Kidney tubule cell (primary cell): ENCODE results near the gene SERPING1.

Source experiments
- DNase-seq: peaks from one replicate; pipeline ENCODE4 v3.0.0-alpha.2; 2018; ENCODE audit warnings: low spot score

Gene SERPING1

DNA sequence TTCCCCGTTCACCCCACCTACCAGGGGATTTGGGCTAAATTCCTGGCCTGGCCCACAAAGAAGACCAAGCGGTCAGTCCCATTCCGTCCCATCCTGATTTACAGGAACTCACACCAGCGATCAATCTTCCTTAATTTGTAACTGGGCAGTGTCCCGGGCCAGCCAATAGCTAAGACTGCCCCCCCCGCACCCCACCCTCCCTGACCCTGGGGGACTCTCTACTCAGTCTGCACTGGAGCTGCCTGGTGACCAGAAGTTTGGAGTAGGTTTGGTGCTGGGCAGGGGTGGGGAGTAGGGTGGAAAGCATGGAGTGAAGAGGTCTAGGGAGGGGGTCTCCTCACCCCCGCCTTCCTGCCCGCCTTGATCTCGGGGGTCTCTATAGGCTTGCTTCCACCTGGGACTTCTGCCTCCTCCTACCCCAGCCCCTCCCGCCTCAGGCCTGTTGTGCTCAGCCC is at the start of gene SERPING1:
TSS of gene SERPING1 (plus strand) at position 225 of the 455 bp plus-strand sequence. CDS start 586 bp downstream, outside the sequence.
- no peak for DNase-seq

- DNase-seq = no peak
Observed at GRCh38 chr11:57547854-57548377, 49.6 kb upstream of the SERPING1 start.

- no peak for DNase-seq
Observed at GRCh38 chr11:57549983-57550382, 47.5 kb upstream of the SERPING1 start.

DNA sequence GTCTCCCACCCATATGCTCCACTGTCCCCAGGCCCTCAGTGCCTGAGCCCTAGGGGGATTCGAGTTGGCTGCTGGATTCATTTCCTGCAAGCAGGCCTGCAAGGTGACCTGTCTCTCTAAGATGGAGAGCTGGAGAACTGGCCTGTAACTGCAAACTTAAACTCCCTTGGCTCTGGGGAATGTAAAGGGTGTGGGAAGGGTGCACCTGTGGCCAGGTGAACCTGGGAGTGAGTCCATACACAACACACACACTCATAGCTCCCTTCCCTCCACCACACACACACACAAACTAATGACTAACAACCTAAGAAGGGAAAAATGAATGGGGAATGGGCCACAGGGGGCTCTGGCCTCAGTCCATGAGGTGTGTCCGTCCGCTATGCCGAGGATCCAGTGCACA is 45.5 kb upstream of the SERPING1 start:
- no peak for DNase-seq

DNA sequence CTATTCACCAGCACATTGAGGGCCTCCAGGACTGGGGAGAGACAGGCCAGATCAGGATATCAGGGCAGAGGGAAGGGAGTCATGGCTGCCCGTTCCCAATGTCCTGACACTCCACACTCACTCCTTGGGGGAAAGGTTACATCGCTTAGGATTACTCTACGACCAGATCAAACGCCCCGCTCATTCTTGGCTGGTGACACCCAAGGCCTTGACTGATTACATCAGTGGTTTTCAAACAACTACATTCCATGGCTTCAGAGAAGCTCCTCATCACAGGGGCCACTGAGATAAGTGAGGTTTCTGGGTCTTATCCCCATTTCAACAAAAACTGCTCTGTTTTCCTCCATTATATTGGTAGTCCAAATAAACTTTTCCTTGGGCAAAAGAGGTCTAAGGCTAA is 45.0 kb upstream of the SERPING1 start:
- DNase-seq = no peak

GRCh38 chr11:57555393-57555792 is 42.1 kb upstream of the SERPING1 start:
- no peak for DNase-seq

DNA sequence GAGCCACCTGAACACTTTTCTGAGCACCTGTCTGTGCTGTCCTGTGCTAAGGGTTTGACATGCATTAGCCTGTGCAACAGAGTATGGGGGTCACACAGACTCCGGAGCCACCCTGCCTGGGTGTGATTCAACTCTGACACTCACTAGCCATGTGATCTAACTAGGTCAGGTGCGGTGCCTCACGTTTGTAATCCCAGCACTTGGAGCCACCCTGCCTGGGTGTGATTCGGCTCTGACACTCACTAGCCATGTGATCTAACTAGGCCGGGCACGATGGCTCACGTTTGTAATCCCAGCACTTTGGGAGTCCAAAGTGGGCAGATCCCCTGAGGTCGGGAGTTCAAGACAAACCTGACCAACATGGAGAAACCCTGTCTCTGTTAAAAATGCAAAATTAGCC is 41.4 kb upstream of the SERPING1 start:
- DNase-seq = no peak

- no peak for DNase-seq
Observed at GRCh38 chr11:57560146-57560545, 37.3 kb upstream of the SERPING1 start.

GRCh38 chr11:57562596-57562995 is 34.9 kb upstream of the SERPING1 start:
- no peak for DNase-seq

DNA sequence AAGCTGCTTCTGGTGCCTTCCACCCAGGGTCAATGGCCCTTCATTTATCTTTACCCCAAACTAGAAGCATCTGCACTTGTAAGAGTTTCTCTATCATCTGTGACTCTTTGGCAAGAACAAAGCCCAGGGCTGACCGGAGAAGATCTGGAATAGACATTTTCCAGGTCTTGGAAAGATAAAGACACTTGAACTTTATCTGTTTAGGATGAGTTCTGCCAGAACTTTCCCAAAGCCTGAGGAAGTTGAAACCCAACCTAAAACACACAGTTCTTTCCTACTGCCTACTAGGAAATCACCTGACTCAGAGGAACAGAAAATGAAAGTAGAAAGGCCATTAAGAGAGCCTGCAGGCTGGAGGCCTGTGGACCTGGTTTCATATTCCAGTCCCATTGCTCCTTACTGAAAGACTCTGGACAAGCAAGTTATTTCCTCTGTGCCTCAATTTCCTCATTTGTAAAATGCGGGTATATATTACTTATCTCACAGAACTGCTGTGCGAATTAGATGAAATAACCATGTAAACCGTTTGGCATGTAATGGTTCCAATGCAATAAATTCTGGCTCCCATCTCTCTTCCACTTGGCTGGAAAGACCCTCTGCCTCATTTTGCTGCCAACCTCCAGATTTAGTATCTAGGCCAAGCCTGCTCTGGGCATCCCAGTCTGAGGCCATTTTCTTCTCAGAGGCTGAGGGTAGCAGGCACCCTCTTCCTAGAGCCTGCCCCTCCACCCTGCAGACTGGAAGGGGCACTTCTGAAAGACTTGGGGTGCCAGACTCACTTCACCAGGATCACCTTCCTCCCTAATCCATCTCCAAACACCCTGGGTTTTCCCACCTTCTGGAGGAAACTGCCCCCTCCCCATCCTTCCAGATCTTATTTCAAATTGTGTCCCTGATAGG is 31.2 kb upstream of the SERPING1 start:
- DNase-seq = peak; percentile 56

DNA sequence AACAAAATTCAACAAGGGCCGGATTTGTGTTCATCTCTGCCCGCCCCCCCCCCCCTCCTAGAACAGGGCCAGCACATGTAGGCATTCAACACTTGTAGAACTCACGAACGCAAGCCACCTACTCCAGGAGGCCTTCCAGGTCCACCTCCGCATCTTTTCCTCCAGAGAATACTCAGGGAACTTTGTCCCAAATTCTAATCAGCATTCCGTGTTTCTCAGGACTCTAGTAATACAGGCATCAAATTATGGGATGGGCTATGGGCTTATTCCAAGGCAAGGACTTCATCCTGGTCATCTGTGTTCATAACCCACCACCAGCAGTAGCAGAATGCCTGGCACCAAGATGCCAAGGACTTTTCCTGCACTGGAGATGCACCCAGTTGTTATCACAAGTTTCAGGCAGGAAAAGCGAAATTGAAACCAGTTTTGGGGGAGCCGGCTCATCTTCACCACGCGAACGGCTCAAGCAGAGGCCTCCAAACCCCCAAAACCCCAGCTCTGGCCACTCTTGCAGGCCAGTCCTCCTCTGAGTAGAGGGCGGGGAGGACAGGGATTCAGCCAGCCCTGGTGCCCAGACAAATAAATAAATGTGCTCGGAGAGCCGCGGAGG is 30.5 kb upstream of the SERPING1 start:
- peak; percentile 14 for DNase-seq

DNA sequence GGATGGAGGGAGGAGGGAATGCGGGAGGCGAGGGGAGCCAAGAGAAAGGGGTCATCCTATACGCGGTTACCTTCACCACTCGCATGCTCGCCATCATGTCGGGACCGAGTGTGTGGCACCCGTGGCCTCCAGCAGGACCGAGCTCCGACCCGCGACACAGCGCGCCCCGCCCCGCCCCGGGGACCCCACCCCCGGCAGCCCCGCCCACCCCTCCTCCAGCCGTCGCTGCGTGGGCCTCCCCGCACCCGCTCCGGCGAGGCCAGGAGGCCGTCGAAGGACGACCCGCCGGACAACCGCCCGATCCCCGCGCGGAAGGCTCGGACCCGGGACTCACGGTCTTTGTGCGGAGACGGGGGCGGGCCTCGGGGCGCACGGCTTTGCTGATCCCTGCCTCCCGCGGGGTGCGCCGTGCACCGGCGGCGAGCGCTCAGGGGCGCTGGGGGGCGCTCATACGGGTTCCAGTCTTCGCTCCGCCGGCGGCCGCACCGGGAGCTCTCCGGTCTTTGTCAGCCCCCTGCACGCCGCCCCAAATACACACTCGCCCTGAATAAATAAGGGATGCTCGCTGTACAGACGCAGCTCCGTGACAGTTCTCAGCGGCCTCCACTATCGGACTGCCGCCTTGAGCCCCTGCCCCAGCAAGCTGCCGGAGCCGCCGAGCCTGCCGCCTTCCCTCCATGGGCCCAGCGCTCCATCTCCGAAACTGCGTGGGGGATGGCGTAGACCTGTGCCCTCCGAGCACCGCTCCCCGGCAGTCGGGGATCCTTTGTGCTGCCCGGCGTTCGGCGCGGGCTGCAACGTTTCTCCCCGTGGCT is 29.8 kb upstream of the SERPING1 start, which contains the start of gene UBE2L6:
TSS of gene UBE2L6 (minus strand) at position 158 of the 815 bp plus-strand sequence. CDS start at position 97, 61 bp downstream.
- DNase-seq = peak; percentile 29

DNA sequence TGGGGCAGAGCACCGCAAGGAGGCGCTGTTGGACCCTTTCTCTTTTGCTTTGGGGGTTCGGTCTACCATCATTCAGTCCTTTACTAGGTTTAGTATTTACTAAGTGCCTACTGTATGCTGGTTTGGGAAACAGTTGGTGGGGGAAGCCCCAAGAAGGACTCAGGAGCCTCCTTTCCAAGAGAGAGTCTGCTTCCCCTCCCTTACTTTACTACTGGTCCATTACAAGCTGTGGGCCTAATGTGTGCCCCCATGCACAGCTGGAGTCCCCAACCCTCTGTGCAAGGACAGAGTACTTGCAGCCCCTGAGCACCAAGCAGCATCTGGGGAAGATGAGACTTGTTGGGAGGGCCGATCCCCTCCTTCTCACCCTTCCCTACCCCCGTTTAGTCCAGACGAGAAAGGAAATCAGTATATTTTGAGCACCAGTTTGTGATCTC is 29.1 kb upstream of the SERPING1 start:
- DNase-seq = peak; percentile 76

- no peak for DNase-seq
Observed at GRCh38 chr11:57571606-57572005, 25.9 kb upstream of the SERPING1 start.

- DNase-seq = no peak
Observed at GRCh38 chr11:57574061-57574460, 23.4 kb upstream of the SERPING1 start.

DNA sequence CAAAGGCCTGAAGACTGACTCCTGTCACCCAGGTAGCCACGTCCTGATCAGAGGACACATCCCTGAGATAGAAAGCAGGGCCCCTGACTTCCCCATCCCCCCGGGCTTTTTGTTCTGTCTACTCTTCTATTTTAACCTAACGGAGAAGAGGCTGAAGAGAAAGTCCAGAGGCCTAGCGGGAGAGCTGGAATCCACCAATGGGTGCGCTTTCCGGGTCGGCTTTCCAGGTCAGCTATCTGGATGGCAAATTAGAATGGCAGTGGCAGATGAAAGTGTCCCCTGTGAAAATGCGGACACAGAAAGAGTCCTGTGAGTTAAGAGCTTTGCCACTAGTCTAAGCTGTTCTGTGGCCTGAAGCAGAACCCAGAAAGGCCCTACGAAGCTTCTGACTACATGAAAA is 13.1 kb upstream of the SERPING1 start:
- DNase-seq = no peak

DNA sequence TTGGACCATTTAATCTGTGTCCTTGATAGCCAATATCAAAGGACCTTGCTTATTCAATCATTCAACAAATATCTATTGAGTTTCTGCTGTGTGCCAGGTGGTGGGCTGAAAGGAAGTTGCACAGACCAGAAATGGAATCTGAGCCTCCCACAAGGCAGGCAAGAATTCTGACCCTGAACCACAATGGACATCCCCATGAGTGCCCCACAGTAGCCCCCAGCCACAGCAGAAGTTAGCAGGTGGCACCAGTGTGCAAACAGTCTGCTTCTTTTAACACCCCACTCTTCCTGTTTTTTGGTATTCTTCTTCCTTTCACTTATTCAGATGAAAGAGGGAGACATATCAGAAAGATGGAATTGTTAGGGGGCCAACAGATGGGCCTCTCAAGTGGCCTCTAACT is 12.2 kb upstream of the SERPING1 start:
- no peak for DNase-seq

DNA sequence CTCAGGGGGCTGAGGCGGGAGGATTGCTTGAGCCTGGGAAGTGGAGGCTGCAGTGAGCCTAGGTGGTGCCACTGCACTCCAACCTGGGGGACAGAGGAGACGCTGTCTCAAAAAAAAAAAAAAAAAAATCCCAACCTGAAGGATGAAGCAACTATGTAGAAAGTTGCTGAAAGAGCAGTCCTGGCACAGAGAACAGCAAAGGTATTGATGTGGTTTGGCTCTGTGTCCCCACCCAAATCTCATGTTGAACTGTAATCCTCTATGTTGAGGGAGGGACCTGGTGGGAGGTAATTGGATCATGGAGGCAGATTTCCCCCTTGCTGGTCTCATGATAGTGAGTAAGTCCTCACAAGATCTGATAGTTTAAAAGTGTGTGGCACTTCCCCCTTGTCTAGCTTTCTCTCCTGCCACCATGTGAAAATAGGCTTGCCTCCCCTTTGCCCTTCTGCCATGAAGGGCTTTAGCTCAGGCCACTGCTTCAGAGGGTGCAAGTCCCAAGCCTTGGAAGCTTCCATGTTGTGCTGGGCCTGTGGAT is 10.7 kb upstream of the SERPING1 start:
- no peak for DNase-seq

GRCh38 chr11:57588046-57588710 is 9.3 kb upstream of the SERPING1 start:
- no peak for DNase-seq

- no peak for DNase-seq
Observed at GRCh38 chr11:57596266-57596885, 1.1 kb upstream of the SERPING1 start.
